GM18867 (cell line): ENCODE results near the gene SPPL2C.
"Not testable (repeated sequence)": the region's sequence is repeated elsewhere in the genome, so short reads cannot be mapped to it uniquely, and the experiment has no call there.

Experiments
- ATAC-seq: cut with Tn5 transposase; IDR thresholded peaks from one replicate; pipeline ENCODE4 v1.9.1; 2021; ENCODE audit warnings: mild to moderate bottlenecking, moderate library complexity; ENCODE audit not compliant: unreplicated experiment

SPPL2C gene

GRCh38 chr17:45848868-45849535 is 4.3 kb downstream of the SPPL2C start:
- no peak for ATAC-seq

- no peak for ATAC-seq
Observed at GRCh38 chr17:45849536-45849990, 4.9 kb downstream of the SPPL2C start.

DNA sequence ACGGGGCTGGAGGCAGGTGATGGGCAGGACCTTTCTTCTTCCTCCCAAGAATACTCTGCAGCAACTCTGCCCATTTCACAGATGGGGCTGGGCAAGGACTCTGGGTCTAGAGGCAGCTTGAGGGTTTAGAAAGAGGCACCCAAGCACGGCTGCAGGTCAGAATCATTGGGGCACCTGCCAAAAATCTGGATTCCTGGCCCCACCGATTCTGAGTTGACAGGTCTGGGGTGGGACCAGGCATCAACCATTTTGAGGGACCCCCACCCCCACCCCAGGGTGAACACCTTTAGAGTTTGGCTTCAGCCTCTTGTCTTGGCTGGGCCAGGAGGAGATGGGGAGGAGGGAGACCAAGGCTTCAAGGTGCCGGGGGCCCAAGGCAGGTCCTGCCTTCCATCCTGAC is 5.3 kb downstream of the SPPL2C start:
- no peak for ATAC-seq

- ATAC-seq, result no peak
Observed at GRCh38 chr17:45850468-45850867, 5.8 kb downstream of the SPPL2C start.

DNA sequence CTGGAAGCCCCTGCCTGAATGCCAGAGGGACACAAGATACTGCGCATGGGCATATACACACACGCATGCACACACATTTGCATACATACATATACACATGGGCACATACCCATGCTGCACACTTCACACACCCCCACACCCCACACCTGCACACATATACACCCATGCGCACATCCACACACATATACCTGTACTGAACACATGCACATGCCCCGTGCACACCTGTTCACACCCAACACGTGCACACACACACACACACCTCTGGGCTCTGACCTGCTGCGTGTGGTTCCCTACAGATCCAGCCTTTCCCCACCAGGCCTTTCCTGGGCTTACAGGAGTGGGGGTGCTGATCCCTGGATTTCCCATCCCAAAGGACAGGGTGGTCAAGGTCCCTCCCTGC is 6.3 kb downstream of the SPPL2C start:
- no peak for ATAC-seq

GRCh38 chr17:45851464-45851863 is 6.8 kb downstream of the SPPL2C start:
- no peak for ATAC-seq

DNA sequence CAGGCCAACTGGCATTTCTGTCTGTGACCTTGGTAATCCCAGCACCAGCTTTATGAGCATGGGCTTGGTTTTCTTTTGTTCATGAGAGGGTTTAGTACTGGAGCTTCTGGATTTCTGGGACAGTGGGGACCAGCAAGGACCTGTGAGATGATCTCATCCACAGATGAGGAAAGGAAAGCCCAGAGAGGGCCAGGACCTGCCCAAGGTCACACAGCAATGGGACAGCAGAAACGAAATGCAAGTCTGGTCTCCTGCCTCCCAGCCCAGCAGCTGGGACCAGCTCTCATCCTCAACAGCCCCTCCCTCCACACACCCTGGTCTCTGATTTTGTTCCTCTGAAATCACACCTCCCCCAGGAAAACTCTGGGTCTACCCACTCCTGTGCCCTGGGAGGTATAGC is 7.2 kb downstream of the SPPL2C start:
- ATAC-seq, result no peak

DNA sequence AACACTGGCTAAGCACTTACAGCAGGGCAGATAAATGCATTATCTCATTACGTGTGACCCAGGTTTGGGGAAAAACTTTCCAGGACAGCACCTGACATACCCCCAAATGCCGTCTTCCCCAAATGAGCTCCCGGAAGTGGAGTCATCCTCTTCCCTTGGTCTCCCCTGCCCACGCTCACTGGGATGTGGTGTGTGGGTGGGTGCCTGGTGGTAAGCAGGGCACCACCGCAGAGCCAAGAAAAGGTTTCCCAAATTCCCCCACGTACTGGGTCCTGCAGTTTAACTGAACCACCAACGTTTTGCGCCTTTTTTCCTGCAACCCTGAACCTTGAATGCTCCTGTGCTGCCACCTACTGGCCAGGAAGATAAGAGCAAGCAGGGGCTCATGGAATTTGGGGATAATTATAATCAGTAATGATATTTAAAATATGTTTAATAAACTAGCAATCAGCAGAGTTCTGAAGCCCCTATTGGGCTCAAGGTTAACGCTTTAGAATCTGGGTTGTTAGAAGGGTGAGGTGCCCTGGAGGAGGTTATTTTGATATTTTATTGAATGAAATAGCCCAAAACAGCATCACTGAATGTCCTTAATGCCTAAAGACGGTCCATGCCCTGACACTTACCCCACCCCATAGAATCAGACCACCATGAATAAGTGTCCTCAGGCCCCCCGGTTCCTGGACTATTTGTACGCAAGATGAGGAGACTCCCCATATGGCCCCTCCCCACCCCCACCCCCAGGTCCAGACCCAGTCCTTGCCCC is 8.0 kb downstream of the SPPL2C start:
- no peak for ATAC-seq

DNA sequence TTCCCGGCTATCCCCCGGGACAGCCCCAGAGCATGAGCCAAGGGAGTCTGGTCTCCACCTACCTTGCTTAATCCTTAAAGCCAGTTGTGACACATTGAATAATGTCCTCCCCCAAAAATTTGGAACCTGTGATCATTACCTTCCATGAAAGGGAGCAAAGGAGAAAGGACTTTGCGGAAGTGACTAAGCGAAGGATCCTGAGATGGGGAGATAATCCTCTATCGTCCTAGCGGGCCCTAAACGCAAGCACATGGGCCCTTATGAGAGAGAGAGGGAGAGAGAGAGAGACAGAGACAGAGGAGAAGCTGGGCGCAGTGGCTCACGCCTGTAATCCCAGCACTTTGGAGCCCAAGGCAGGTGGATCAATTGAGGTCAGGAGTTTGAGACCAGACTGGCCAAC is 9.5 kb downstream of the SPPL2C start:
- no peak for ATAC-seq

DNA sequence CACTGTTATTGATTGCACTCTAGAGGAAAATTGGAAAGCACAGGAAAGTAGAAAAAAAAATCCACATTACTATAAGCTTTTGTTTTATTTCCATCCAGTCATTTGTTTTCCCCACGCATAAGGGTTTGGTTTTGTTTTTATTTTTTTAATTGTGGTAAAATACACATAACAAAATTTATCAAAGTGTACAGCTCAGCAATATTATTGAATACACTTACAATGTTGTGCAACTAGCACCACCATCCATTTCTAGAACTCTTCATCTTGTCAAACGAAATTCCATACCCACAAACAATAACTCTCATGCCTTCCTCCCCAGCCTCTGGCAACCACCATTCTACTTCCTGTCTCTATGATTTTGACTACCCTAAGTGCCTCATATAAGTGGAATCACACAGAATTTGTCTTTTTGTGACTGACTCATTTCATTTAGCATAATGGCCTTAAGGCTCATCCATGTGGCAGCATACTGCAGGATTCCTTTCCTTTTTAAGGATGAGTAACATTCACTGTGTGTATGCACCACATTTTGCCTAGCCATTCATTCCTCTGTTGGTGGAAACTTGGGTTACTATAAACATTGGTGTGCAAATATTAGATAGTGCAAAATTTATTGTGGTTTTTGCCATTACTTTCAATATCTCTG is 11.1 kb downstream of the SPPL2C start:
- ATAC-seq, result no peak

DNA sequence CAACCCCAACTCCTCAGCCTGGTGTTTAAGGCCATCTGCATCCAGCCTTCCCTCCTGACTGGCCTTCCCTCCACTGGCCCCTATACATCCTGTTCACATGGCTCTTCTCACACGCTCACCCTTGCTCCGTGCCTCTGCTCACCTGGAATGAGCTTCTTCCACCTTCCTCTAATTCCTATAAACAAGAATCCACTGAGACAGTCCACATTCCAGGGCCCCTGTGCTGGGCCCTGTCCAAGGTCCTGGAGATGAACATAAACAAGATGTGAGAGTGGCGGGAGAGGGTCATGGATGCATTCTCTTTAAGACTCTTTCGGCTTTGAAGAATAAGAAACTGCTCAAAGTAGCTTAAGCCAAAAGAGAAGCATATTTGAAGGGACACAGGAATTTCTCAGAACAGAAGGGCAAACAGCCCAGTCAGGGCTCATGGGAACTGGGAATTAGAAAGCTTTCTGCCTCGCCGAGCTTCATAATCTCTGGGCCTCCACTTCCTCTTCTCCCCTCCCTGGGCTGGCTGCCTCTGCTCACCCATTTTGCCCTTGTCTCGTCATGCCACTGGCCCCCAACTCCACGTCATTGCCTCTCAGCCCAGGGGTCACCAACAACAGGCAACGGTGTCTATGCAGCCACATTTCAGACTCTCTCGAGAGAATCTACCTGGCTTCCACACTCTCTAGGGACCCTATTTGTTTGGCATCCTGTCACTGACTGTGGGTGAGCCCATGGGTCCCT is 13.5 kb downstream of the SPPL2C start:
- no peak for ATAC-seq

DNA sequence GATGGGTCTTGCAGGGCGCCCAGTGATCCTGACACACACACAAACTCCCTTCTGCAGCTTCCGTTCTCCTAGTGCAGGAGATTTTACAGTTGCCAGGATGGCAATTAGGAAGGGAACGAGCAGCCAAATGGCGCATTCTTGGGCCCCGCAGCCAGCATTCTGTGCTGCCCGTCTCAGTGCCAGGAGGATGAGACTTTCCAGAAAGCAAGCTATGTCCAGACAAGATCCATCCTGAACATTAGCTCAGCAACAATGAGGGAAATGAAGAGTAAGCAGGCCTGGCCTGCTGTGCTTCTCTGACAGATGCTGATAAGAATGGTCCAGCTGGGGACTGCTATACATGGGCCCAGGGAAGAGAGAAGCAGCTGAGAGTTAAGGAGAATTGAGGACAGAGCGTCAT is 16.5 kb downstream of the SPPL2C start:
- ATAC-seq, result no peak

GRCh38 chr17:45862127-45862526 is 17.4 kb downstream of the SPPL2C start:
- not testable (repeated sequence) for ATAC-seq

GRCh38 chr17:45863857-45864654 is 19.4 kb downstream of the SPPL2C start:
- ATAC-seq, result no peak

DNA sequence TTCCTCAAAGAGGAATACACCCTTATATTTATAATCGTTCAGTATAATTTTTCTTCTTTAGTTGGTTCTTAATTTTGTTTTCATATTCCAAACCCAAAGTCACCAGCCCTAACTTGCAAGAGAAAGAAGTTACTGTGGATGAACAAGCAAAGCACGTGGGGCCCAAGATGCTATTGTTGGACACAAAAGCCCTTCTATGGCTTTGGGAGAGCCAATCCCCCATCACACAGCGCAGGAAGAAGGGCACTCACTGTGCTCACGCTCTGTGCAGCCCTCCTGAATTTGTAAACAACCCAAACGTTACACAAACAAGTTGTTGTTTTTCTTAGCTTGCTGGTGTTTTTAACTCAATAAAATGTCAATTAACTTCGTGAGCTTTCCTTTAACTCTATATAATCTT is 22.5 kb downstream of the SPPL2C start:
- no peak for ATAC-seq

GRCh38 chr17:45867702-45868101 is 23.0 kb downstream of the SPPL2C start:
- no peak for ATAC-seq

- no peak for ATAC-seq
Observed at GRCh38 chr17:45868276-45868675, 23.6 kb downstream of the SPPL2C start.

- no peak for ATAC-seq
Observed at GRCh38 chr17:45869676-45870341, 25.1 kb downstream of the SPPL2C start.

DNA sequence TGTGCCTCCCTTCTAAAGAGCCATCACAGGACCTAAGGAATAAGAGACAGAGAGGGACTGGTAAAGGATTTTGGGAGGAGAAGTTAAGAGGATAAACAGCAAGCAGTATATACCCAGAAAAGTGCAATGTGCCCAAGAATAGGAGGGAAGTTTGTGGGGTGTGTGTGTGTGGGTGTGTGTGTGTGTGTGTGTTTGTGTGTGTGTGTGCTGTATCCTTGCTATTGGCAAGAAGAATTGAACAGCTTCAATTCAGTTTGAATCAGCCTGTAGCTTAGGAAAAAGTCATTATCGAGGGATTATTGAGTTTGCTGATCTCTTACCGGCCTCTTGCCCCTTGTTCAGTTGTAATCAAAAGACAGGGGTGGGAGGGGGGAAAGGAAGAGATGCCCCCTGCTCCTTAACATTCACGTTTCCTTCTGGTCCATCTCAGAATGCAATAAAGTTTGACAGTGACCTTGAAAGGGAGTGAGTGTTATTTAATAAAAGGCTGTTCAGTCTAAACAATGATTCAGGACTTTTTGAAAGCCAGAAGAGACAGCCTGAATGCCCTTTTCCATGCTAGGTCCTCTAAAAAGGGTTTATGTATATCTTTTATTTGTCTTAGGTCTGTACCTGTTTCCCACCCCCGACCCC is 25.8 kb downstream of the SPPL2C start:
- no peak for ATAC-seq

DNA sequence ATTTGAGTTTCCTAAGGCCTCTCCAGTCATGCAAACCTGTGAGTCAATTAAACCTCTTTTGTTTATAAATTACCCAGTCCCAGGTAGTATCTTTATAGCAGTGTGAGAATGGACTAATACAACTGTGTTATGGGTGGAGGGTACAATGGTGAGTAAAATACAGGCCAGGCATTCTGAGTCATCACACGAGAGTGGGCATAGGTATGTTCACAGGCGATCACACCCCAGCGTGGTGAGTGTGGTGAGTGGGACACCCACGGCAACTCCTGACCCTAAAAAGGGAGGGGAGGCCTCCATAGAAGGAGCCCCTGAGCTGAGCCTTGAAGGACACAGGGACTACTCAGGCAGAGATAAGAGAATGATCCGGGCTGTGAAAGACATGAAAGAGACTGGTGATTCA is 27.0 kb downstream of the SPPL2C start:
- no peak for ATAC-seq
